ENCODE data around the gene C2orf80. TPM values are rescaled to one million over a fixed set of nuclear protein-coding genes. Genes with fewer than 3 reads are reported as not detected.

C2orf80 gene
- total and polyA plus RNA-seq, 9 of the 15 experiments (the other 6 are each of a cell fraction or from before 2014, with no cell fraction given) = not detected

- no peak overlapping the region for H3K27ac ChIP-seq (ENCODE audit: extremely low read depth, low read depth, low read length)
- FAIRE-seq (no peak), DNase-seq (ENCODE audit: extremely low read depth in 1 of 4, low spot score in 3 of 4) (no peak), ATAC-seq (no peak)
- ChIA-PET CTCF (ENCODE audit: low intra/inter-chr PET ratio) (no interaction called here), POLR2A (interaction anchor here (0.6 to 0.7 kb wide), 2 partner anchors 13 to 14 kb away, joined by 3 to 4 read pairs; no protein-coding TSS in a partner anchor)
- H3K36me3 ChIP-seq (ENCODE audit: control insufficient read depth, insufficient read depth, low read length) = no peaks in the 10 kb centered on the region
- no peaks in the 10 kb centered on the region for H3K9me1 ChIP-seq (ENCODE audit: control insufficient read depth, insufficient read depth, low read length)
- H4K20me1 ChIP-seq (replicated peaks; ENCODE audit: control insufficient read depth, insufficient read depth, low read length) = no peaks in the 10 kb centered on the region
- BruUV-seq (replicated peaks) = no TSS peak
- H3K4me3 ChIP-seq = no peak overlapping the region
- H3K9ac ChIP-seq (ENCODE audit: insufficient read depth in 1 of 2, low read depth in 2 of 2, low read length in 2 of 2) = no peak overlapping the region
- intact Hi-C loops (cut with micrococcal nuclease) (no loop called here), in situ Hi-C loops (cut with MboI) (no loop called here)
- H2AFZ ChIP-seq (ENCODE audit: low read depth, low read length) = no peak overlapping the region
- H3K27me3 ChIP-seq (ENCODE audit: control insufficient read depth in 2 of 2, insufficient read depth in 2 of 2, low read length in 2 of 2) = no peaks in the 10 kb centered on the region
- WGBS (ENCODE audit: insufficient coverage, low coverage, missing lambda C conversion rate) = 63% methylated on average over 1 of the region's 1 CpG
- H3K9me3 ChIP-seq (replicated peaks; ENCODE audit: control insufficient read depth, insufficient read depth, low read depth, low read length) = no peaks in the 10 kb centered on the region
- no peaks in the 10 kb centered on the region for H3K79me2 ChIP-seq (ENCODE audit: control insufficient read depth, insufficient read depth, low read length)
- H3K4me1 ChIP-seq (replicated peaks in 1 of 2; ENCODE audit: control insufficient read depth in 2 of 2, insufficient read depth in 2 of 2, low read length in 2 of 2) = no peaks in the 10 kb centered on the region; a peak in 1 of 5 replicates
- H3K4me2 ChIP-seq (ENCODE audit: insufficient read depth, low read length) = no peak overlapping the region
- TF ChIP-seq CHCHD3 (CRISPR knock-in tag; IDR thresholded peaks at IDR 0.05) (no peak), SIN3B (IDR thresholded peaks at IDR 0.05; ENCODE audit: low read depth) (no peak), ATF4 (CRISPR knock-in tag; IDR thresholded peaks at IDR 0.05) (no peak), ZNF24 (IDR thresholded peaks at IDR 0.05) (no peak), ESRRB (CRISPR knock-in tag; IDR thresholded peaks at IDR 0.05; ENCODE audit: borderline replicate concordance) (no peak), HMGXB4 (CRISPR knock-in tag; IDR thresholded peaks at IDR 0.05) (no peak), NR2C2 (CRISPR knock-in tag; IDR thresholded peaks at IDR 0.05) (no peak), NR2C2 (tag; IDR thresholded peaks at IDR 0.05) (no peak), GATAD2B (IDR thresholded peaks at IDR 0.05; ENCODE audit: borderline replicate concordance) (no peak), STAT5A (IDR thresholded peaks at IDR 0.05; ENCODE audit: borderline replicate concordance, low read length) (no peak), PHTF2 (CRISPR knock-in tag; IDR thresholded peaks at IDR 0.05) (no peak), ZNF449 (CRISPR knock-in tag; IDR thresholded peaks at IDR 0.05) (no peak), NONO (IDR thresholded peaks at IDR 0.05; ENCODE audit: low read depth in 2 of 2, low read length in 1 of 2) (no peak), ZNF512 (tag; IDR thresholded peaks at IDR 0.05) (no peak), RNF2 (IDR thresholded peaks at IDR 0.05) (no peak), ZBTB12 (CRISPR knock-in tag; IDR thresholded peaks at IDR 0.05) (no peak), MLX (CRISPR knock-in tag; conservative IDR thresholded peaks at IDR 0.05) (no peak)
These were observed 67.6 kb downstream of the C2orf80 start for GRCh38 chr2:208122248-208122647.

Data from K562 (cell line).